Glutamatergic neuron (in vitro differentiated cells): Measurements from ENCODE around the gene ARL6IP4. TPM values are rescaled to one million over a fixed set of nuclear protein-coding genes. Genes with fewer than 3 reads are reported as not detected.

ENCODE experiments used
- DNase-seq: peaks from one replicate; pipeline ENCODE4 v3.0.0; 2022
- H3K27ac Mint-ChIP-seq: one replicate; pipeline ENCODE4 v1.8.0; 2020; ENCODE audit warnings: mild to moderate bottlenecking, mixed read lengths, inconsistent platforms; ENCODE audit not compliant: unreplicated experiment
- H3K27me3 Mint-ChIP-seq: one replicate; pipeline ENCODE4 v1.8.0; 2020; ENCODE audit warnings: mild to moderate bottlenecking, moderate library complexity, mixed read lengths, inconsistent platforms; ENCODE audit not compliant: unreplicated experiment
- H3K36me3 Mint-ChIP-seq: one replicate; pipeline ENCODE4 v1.8.0; 2020; ENCODE audit warnings: mild to moderate bottlenecking, mixed read lengths, inconsistent platforms; ENCODE audit not compliant: unreplicated experiment
- H3K4me1 Mint-ChIP-seq: one replicate; pipeline ENCODE4 v1.8.0; 2020; ENCODE audit warnings: mild to moderate bottlenecking, low read depth, mixed read lengths, inconsistent platforms; ENCODE audit not compliant: unreplicated experiment
- H3K4me3 Mint-ChIP-seq: one replicate; pipeline ENCODE4 v1.8.0; 2020; ENCODE audit warnings: mild to moderate bottlenecking, mixed read lengths, inconsistent platforms; ENCODE audit not compliant: unreplicated experiment
- H3K9me3 Mint-ChIP-seq: one replicate; pipeline ENCODE4 v1.8.0; 2020; ENCODE audit warnings: mild to moderate bottlenecking, moderate library complexity, mixed read lengths, inconsistent platforms; ENCODE audit not compliant: unreplicated experiment
- microRNA-seq: library from miRNA; unstranded; fragments of <30 nt; microRNA quantifications from one replicate; pipeline ENCODE4, GENCODE V29; 2020; ENCODE audit not compliant: unreplicated experiment
- total RNA-seq: library from RNA; stranded (reverse); fragmentation: NEBNext Ultra II Directional; extraction: Animal tissue kit (Norgen Biotek cat#: 25700); gene quantifications from one replicate; pipeline ENCODE4 v1.2.1, GENCODE V29; 2021; ENCODE audit not compliant: unreplicated experiment
- TF ChIP-seq, protein P1 (sequence below): fragments of 200-600 bp; sonication (generic); IDR thresholded peaks from one replicate; pipeline ENCODE4 v1.5.0; 2021; ENCODE audit not compliant: partially characterized antibody, unreplicated experiment

The ARL6IP4 gene
- total RNA-seq, 1 donor from 2014 or later: 122 TPM

DNA sequence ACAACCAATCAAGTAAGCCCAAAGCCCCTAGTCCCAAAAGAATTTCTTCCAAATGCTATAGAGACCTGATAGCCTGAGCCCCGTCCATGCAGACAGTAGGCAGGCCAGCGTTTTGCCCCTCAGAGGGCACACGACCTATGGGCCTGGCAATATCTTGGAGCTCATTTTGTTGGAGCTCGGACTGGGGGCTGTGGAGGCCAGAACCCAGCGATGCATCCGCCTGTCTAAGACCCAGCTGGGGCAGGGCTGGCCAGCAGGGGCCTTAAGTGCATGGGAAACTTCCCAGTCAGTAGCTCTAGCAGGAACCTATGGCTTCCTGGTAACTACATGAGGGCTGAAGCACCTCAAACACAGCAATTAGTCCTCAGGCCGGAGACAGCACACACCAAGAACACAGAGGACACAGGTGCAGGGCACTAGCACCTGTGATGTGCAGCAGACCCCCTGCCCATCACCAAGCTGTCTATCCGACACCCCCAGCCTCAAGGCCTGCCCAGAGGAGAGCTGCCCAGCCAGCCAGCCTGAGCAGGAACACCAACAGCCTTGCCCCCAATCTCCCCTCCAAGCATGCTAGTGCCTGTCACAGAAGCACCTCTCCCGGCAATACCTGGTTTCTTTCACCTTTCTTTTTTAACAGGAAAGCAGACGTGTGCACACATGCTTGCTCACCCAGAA lies 50.8 kb downstream of the ARL6IP4 start:
- no peak overlapping the region for H3K4me3 Mint-ChIP-seq
- no peaks in the 10 kb centered on the region for H3K9me3 Mint-ChIP-seq
- peaks cover 4% of the 10 kb centered on the region for H3K27me3 Mint-ChIP-seq
- no peaks in the 10 kb centered on the region for H3K36me3 Mint-ChIP-seq
- DNase-seq: no peak
- peaks cover 18% of the 10 kb centered on the region for H3K4me1 Mint-ChIP-seq
- TF ChIP-seq, protein P1, sequence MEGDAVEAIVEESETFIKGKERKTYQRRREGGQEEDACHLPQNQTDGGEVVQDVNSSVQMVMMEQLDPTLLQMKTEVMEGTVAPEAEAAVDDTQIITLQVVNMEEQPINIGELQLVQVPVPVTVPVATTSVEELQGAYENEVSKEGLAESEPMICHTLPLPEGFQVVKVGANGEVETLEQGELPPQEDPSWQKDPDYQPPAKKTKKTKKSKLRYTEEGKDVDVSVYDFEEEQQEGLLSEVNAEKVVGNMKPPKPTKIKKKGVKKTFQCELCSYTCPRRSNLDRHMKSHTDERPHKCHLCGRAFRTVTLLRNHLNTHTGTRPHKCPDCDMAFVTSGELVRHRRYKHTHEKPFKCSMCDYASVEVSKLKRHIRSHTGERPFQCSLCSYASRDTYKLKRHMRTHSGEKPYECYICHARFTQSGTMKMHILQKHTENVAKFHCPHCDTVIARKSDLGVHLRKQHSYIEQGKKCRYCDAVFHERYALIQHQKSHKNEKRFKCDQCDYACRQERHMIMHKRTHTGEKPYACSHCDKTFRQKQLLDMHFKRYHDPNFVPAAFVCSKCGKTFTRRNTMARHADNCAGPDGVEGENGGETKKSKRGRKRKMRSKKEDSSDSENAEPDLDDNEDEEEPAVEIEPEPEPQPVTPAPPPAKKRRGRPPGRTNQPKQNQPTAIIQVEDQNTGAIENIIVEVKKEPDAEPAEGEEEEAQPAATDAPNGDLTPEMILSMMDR: no peak
- no peak overlapping the region for H3K27ac Mint-ChIP-seq

Small RNA genes within 50 kb of the gene (microRNA-seq; reads per million reads assigned to microRNA genes)
- not detected for gene MIR4304

Other genes starting within 250 kb of the ARL6IP4 start
- not detected for gene HCAR1, start 249.8 kb upstream of the ARL6IP4 start, total RNA-seq
- gene DENR, start 227.9 kb upstream of the ARL6IP4 start, total RNA-seq: 42.7 TPM
- 0.78 TPM for gene CCDC62, start 206.1 kb upstream of the ARL6IP4 start, total RNA-seq
- 19.3 TPM for gene HIP1R, start 145.2 kb upstream of the ARL6IP4 start, total RNA-seq
- gene VPS37B, start 84.6 kb upstream of the ARL6IP4 start, total RNA-seq: 19.7 TPM
- 8.8 TPM for gene ABCB9, start 14.2 kb upstream of the ARL6IP4 start, total RNA-seq
- 15.3 TPM for gene OGFOD2, start 5.4 kb upstream of the ARL6IP4 start, total RNA-seq
- gene PITPNM2, start 170.4 kb downstream of the ARL6IP4 start, total RNA-seq: 19.6 TPM